Stimulated activated CD4-positive, alpha-beta T cell treated with anti-CD3 and anti-CD28 coated beads, TNF-alpha, amount 100 ng/mL, for 24 hours (primary cell): Measurements from ENCODE around the gene CAMSAP1.

Experiments
- DNase-seq, 3 experiments: peaks; one replicate each; pipeline ENCODE4 v3.0.0-alpha.2; 2020; ENCODE audit warnings: low read depth in 3 of 3

The CAMSAP1 gene

DNA sequence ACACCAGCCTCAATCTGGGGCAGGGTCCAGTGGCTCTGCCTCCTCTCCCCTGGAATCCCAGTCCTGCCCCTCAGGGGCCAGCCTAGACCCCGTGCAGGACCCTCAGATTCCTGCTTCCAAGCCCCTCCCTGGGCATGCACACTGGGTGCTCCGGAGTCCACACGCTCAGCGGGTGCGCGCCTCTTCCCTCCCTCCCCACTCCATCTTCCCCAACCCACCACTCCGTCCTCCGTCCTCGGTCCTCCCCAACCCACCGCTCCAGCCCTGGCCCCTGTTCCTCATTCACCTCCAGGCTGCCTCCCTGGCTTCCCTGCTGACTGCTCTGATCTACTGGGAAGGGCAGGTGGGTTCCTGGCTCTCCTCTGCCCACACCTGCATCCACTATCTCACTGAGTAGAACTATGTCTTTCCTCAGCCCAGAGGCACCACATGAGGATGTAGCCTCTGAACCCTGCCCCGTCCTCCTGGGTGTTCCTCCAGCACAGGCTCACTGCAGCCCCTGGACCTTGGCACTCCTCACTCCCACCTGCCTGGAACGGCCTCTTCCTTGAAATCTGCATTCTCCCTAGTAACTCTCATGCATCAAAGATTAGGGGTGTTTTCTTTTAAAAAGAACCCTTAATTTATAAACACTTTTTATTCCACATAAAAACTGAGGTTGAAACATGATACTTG lies 92.8 kb downstream of the CAMSAP1 start:
- DNase-seq, result no peak

GRCh38 chr9:135813671-135814290 lies 93.6 kb downstream of the CAMSAP1 start:
- no peak for DNase-seq

DNA sequence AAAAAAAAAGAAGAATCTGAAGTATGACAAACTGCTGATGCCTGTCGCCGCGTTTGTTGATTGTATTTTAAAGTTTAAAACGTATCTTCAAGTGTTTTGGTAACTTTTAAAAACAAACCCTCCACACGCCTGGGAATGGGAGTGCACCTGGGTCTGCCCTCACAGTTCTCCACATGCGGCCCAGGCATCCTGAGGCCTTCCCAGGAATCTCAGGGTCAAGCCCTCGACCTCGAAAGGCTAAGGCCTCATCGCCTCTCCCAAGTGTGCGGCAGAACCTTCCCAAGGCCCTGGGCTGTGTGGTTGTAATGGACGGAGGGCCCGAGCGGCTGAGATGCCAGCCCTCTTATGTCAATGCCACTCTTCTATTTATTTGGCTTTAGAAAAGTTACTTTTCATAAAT lies 94.4 kb downstream of the CAMSAP1 start:
- no peak for DNase-seq

GRCh38 chr9:135811801-135812200 lies 95.5 kb downstream of the CAMSAP1 start:
- no peak for DNase-seq

GRCh38 chr9:135810806-135811575 lies 96.4 kb downstream of the CAMSAP1 start:
- no peak for DNase-seq

DNA sequence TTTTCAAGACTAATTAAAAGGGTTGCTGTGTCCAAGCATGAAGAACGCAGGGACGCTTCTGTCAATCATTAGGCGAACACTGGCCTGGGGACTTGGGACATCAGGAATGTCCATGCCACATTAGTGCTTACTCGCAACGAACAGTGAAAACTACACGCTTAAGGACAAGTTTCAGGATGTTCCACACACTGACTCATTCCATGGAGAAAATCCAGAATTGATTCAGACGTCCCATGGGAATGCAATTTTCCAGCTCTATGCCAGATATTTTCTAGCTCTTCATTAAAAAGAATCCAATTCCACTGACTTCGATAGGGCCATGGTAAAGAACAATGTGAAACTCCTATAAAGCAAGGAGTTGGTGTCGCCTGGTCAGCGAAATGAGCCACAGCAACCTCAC lies 98.2 kb downstream of the CAMSAP1 start:
- no peak for DNase-seq

GRCh38 chr9:135805422-135806022 lies 101.8 kb downstream of the CAMSAP1 start:
- no peak for DNase-seq

- DNase-seq, result no peak
Measured at GRCh38 chr9:135804581-135805421, 102.5 kb downstream of the CAMSAP1 start.

GRCh38 chr9:135803441-135803840 lies 103.9 kb downstream of the CAMSAP1 start:
- DNase-seq, result no peak

DNA sequence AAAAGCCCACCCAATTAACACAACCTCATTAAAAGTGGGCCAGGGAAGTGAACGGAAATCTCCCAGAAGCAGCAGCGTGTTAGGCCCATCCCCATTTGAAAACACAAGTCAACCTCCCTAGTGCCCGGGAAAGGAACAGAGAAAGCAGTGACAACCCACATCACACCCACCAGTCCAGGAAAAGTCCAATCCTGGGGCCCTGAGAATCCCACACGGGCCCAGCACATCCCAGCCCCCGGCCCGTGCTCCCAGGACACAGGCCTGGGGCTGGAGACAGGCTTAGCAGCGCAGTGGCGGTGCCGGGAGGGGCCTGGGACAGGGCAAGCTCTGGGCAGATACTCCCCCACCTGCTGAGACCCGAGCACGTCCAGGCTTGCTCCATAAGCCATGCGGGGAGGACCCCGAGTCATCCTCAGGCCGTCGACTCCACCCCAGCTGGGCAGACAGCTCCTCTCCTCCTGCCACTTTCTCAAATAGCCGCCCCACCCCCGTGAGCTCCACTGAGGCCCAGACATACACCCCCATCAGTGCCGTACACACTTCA lies 104.4 kb downstream of the CAMSAP1 start:
- no peak for DNase-seq

GRCh38 chr9:135801070-135801469 lies 106.3 kb downstream of the CAMSAP1 start:
- DNase-seq, result no peak

- DNase-seq, result no peak
Measured at GRCh38 chr9:135799261-135799660, 108.1 kb downstream of the CAMSAP1 start.

DNA sequence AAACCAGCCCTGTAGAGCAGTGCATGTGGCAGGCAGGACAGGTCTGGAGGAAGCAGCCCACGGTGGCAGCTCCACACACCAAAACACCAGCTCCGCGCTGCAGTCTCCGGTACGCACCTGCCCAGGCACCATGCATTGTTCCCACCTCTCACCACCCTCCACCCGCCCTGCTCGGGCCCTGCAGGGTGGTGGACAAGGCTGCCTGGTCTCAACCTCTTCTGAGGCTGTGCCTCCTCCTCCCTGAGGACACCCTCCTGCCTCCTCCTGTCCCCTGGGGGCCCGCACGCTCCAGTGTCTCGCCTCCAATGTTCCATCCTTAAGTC lies 109.1 kb downstream of the CAMSAP1 start:
- no peak for DNase-seq

DNA sequence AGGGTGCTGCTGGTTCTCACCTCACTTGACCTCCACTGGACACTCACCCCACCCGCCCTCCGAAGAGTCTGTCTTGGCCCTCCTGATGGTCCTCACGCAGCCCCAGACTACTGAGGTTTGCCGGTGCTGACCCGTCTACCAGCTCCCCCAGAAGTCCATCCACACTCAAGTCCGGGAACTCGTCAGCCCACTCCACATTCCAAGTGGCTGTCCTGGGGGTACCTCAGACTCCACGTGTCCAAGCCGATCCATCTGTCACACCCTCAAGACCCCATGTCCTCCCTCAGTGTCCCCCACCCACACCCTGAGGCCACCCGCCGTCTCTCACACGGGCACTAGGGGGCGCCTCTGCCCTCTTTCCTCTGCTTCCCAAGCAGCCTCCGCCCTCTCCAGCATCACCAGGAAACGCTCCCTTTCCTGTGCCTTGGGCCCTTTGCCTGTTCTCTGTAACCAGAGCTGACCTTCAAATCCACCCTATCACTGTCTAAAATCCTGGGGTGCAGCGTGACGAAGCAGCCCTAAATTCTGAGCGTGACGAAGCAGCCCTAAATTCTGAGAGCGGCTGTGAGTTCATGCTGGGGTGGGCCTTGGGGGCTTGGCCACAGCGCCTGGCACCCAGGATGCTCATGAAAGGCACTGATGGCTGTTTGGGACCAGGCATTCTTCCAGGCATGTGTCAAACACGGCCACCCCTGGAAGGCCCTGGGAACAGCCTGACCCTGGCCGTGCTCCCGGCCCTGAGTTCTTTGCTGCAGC lies 109.7 kb downstream of the CAMSAP1 start:
- DNase-seq, result peak in 2 of 3 experiments; percentile 5 to 44

DNA sequence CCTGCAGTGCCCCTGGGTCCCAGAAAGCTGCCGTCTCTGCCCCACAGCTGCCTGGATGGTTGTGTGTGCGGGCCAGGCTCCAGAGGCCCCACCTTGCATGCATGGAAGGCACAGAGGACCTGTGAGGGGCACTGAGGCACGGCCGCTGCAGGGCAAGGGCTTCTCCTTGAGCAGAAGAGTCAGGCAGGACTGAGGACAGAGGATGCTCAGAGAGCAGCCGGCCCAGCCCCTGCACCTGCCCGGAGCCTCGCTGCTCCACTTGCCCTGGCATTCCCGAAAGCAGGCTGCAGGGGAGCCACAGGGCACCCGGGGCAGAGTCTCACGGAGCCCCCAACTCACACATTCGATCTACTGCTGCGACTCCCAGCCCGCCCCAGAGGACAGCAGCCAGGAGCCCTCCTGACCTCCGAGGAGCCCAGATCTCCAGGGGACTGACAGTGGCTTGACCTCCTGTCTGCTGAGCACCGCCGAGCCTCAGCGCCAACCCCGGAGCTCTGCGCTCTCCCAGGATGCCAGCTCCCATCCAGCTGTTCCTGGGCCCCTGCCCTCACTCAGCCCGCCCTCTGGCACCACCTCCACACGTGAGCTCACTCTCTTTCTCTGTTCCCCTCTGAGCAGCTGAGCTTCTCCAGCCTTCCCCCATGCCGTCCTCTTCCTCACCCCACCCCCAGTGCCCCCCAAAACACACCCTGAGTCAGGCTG lies 110.4 kb downstream of the CAMSAP1 start:
- DNase-seq, result no peak

- no peak for DNase-seq
Measured at GRCh38 chr9:135795391-135795790, 112.0 kb downstream of the CAMSAP1 start.

DNA sequence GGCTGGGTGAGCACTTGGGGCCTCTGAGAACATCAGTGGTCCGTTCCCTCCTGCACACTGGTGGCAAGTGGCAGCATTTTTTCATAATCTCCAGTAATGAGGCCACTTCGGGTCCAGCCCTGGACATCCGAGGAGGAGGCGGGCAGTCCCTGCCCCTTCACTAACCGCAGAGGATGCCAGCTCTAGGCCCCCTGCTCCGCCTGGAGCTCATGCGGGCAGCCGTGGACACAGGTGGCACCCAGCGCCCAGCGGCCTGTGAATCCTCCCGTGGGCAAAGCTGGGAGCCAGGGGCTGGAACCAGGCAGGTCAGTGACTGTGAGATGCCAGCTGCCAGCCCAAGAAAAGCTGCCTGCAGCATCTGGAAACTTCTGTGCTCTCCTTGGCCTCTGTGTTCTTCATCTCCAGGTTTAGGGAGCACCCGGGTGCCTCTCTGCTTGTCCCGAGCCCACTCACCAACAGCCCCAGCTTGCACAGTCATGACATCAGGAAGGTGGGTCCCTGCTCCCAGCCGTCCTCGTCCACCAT lies 112.9 kb downstream of the CAMSAP1 start:
- no peak for DNase-seq

GRCh38 chr9:135794057-135794335 lies 113.3 kb downstream of the CAMSAP1 start:
- DNase-seq, result no peak

DNA sequence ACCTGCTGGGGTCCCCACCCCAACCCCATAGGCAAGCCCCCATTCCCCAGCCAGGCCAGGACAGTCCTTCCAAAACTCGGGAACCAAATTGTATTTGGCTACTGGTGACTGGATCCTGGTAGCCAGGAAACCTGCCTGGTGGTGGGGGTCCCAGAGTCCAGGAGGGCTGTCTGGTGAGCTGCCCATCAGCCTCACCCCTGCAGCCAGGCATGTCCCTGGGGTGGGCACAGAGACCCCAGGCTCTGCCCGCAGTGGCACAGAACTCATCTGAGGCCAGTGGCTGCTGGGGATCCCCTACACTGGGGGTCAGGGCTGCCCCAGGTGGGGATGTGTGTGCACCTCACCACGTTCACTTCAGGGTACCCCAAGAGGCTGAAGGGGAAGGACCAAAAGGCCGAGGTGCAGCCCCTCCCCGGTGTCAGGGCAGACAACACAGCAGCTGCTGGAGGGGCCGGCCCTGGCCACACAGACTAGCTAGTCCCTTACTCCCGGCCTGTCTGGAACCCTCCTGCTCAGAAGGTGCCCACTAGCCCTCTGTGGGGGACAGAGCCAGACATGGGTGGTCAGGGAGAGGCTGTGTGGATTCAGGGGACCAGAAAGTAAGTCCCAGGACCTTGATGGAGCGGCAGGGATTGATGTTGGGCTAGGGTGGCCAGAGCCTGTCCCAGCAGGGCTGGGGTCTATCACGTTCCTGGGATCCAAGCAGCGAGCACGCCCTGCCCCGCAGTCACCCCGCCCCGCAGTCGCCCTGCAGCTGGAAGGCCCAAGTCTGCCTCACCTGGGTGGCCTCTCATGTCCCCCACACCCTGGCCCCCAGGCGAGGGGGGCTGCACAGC lies 113.9 kb downstream of the CAMSAP1 start:
- no peak for DNase-seq
